HepG2 (cell line): ENCODE results near the gene CCM2L. TPM values are rescaled to one million over a fixed set of nuclear protein-coding genes. Genes with fewer than 3 reads are reported as not detected.

Source experiments
- EZH2 ChIP-seq: conservative IDR thresholded peaks from 2 replicates; pipeline ENCODE4 v1.6.1; 2012; ENCODE audit warnings: mild to moderate bottlenecking, low read depth, low read length, moderate library complexity
- FOXK1 ChIP-seq: sonication (generic); formaldehyde crosslinking; IDR thresholded peaks from 2 replicates; pipeline ENCODE4 v1.4.0; 2020; ENCODE audit warnings: low read depth, missing genetic modification reagents, borderline replicate concordance
- GPN1 ChIP-seq: sonication (generic); formaldehyde crosslinking; IDR thresholded peaks from 2 replicates; pipeline ENCODE4 v1.5.1; 2020; ENCODE audit warnings: missing genetic modification reagents, borderline replicate concordance
- HDAC1 ChIP-seq: sonication (generic); formaldehyde crosslinking; IDR thresholded peaks from 2 replicates; pipeline ENCODE4 v1.5.1; 2020; ENCODE audit warnings: mild to moderate bottlenecking, missing genetic modification reagents
- HMGA1 ChIP-seq: sonication (generic); formaldehyde crosslinking; conservative IDR thresholded peaks from 2 replicates; pipeline ENCODE4 v1.4.0; 2020; ENCODE audit warnings: missing genetic modification reagents
- HNF1B ChIP-seq: sonication (generic); formaldehyde crosslinking; IDR thresholded peaks from 2 replicates; pipeline ENCODE4 v1.5.1; 2020; ENCODE audit warnings: mild to moderate bottlenecking, moderate library complexity, missing genetic modification reagents
- HNRNPLL ChIP-seq: fragments of 200-400 bp; formaldehyde crosslinking; IDR thresholded peaks from 2 replicates; pipeline ENCODE4 v1.6.1; 2017; ENCODE audit warnings: mild to moderate bottlenecking, low read depth, low read length; ENCODE audit not compliant: poor library complexity, severe bottlenecking
- KLF16 ChIP-seq, 2 experiments: sonication (generic) in 1 of 2; formaldehyde crosslinking in 1 of 2; IDR thresholded peaks; 2 replicates each; pipeline versions ENCODE4 v1.6.1 to v1.8.0; 2016 to 2023; ENCODE audit warnings: missing genetic modification reagents in 2 of 2, missing compliant biosample characterization in 1 of 2
- KLF6 ChIP-seq: IDR thresholded peaks from 2 replicates; pipeline ENCODE4 v1.8.0; 2016; ENCODE audit warnings: missing biosample characterization, missing genetic modification reagents
- NFE2L1 ChIP-seq: sonication (generic); formaldehyde crosslinking; IDR thresholded peaks from 2 replicates; pipeline ENCODE4 v1.4.0; 2020; ENCODE audit warnings: missing genetic modification reagents, mild to moderate bottlenecking, borderline replicate concordance
- NFYB ChIP-seq: sonication (generic); formaldehyde crosslinking; IDR thresholded peaks from 2 replicates; pipeline ENCODE4 v1.4.0; 2020; ENCODE audit warnings: missing genetic modification reagents
- NR2F2 ChIP-seq: IDR thresholded peaks from 2 replicates; pipeline ENCODE4 v1.6.1; 2012; ENCODE audit warnings: low read depth, inconsistent platforms, borderline replicate concordance
- NRL ChIP-seq: sonication (generic); formaldehyde crosslinking; IDR thresholded peaks from 2 replicates; pipeline ENCODE4 v1.5.0; 2020; ENCODE audit warnings: missing genetic modification reagents, mild to moderate bottlenecking, moderate library complexity, borderline replicate concordance
- RCOR2 ChIP-seq: IDR thresholded peaks from 2 replicates; pipeline ENCODE4 v1.6.1; 2016; ENCODE audit warnings: missing biosample characterization, missing genetic modification reagents
- REPIN1 ChIP-seq: sonication (generic); formaldehyde crosslinking; IDR thresholded peaks from 2 replicates; pipeline ENCODE4 v1.8.0; 2022; ENCODE audit warnings: missing genetic modification reagents, low read depth, mild to moderate bottlenecking, borderline replicate concordance
- STAG1 ChIP-seq: sonication (generic); formaldehyde crosslinking; IDR thresholded peaks from 2 replicates; pipeline ENCODE4 v1.4.0; 2020; ENCODE audit warnings: missing genetic modification reagents
- TIGD3 ChIP-seq: sonication (generic); formaldehyde crosslinking; IDR thresholded peaks from 2 replicates; pipeline ENCODE4 v1.5.1; 2020; ENCODE audit warnings: mild to moderate bottlenecking, missing genetic modification reagents, borderline replicate concordance
- TSC22D2 ChIP-seq: sonication (generic); formaldehyde crosslinking; IDR thresholded peaks from 2 replicates; pipeline ENCODE4 v1.5.1; 2020; ENCODE audit warnings: missing genetic modification reagents, mild to moderate bottlenecking, borderline replicate concordance
- ZBTB4 ChIP-seq: sonication (generic); formaldehyde crosslinking; IDR thresholded peaks from 2 replicates; pipeline ENCODE4 v1.4.0; 2020; ENCODE audit warnings: missing genetic modification reagents, mild to moderate bottlenecking, borderline replicate concordance
- ZC3H13 ChIP-seq: sonication (generic); formaldehyde crosslinking; IDR thresholded peaks from 2 replicates; pipeline ENCODE4 v1.8.1; 2023; ENCODE audit warnings: mild to moderate bottlenecking, missing genetic modification reagents, moderate library complexity
- ZFP37 ChIP-seq: sonication (generic); formaldehyde crosslinking; IDR thresholded peaks from 2 replicates; pipeline ENCODE4 v1.4.0; 2020; ENCODE audit warnings: missing genetic modification reagents, borderline replicate concordance
- ZNF468 ChIP-seq: sonication (generic); formaldehyde crosslinking; IDR thresholded peaks from 2 replicates; pipeline ENCODE4 v1.8.0; 2022; ENCODE audit warnings: mild to moderate bottlenecking, moderate library complexity, missing genetic modification reagents
- ZNF557 ChIP-seq: sonication (generic); formaldehyde crosslinking; IDR thresholded peaks from 2 replicates; pipeline ENCODE4 v1.4.0; 2020; ENCODE audit warnings: missing genetic modification reagents
- ZNF576 ChIP-seq: sonication (generic); formaldehyde crosslinking; IDR thresholded peaks from 2 replicates; pipeline ENCODE4 v1.4.0; 2020; ENCODE audit warnings: mild to moderate bottlenecking, missing genetic modification reagents
- ZNF776 ChIP-seq: sonication (generic); formaldehyde crosslinking; IDR thresholded peaks from 2 replicates; pipeline ENCODE4 v1.4.0; 2020; ENCODE audit warnings: mild to moderate bottlenecking, missing genetic modification reagents
- ZSCAN12 ChIP-seq: sonication (generic); formaldehyde crosslinking; IDR thresholded peaks from 2 replicates; pipeline ENCODE4 v1.9.0; 2021; ENCODE audit warnings: mild to moderate bottlenecking, missing genetic modification reagents
- polyA plus RNA-seq, 8 experiments: library from polyadenylated mRNA; depleted of rRNA in 3 of 8; stranded (reverse) in 7 of 8; unstranded in 1 of 8; fragments of >200 nt; fragmentation: Illumina TruSeq in 4 of 8; extraction: Trizol in 4 of 8; gene quantifications; 2 replicates each; pipeline versions ENCODE4 v1.2.1 to v1.2.3, GENCODE V29; 2011 to 2016; ENCODE audit warnings: low read depth in 4 of 8, missing spikeins in 1 of 8, mixed read lengths in 1 of 8; ENCODE audit not compliant: insufficient read depth in 1 of 8
- total RNA-seq, 5 experiments: library from RNA; depleted of rRNA; stranded (reverse); fragments of >200 nt; fragmentation: Illumina TruSeq; extraction: Trizol; gene quantifications; 2 replicates each; pipeline ENCODE4 v1.2.3, GENCODE V29; 2016; ENCODE audit warnings: low read depth in 1 of 5

Gene CCM2L
- total and polyA plus RNA-seq, 2 of the 13 experiments (the other 11 are each of a cell fraction or from before 2014, with no cell fraction given), result 0.15 TPM; not detected in 1

GRCh38 chr20:32079655-32080109 lies 69.4 kb downstream of the CCM2L start (continued):
- TF ChIP-seq ZBTB4 (CRISPR knock-in tag) (no peak), GPN1 (CRISPR knock-in tag) (no peak), ZC3H13 (CRISPR knock-in tag) (no peak), ZNF576 (CRISPR knock-in tag) (no peak), RCOR2 (no peak), TSC22D2 (no peak), NR2F2 (no peak), NFE2L1 (CRISPR knock-in tag) (no peak), HDAC1 (CRISPR knock-in tag) (peak; percentile 50; the same call in 1 of the 2 replicates), NRL (no peak), TIGD3 (no peak), HMGA1 (CRISPR knock-in tag) (no peak), FOXK1 (CRISPR knock-in tag) (peak; percentile 39; the same call in 1 of the 2 replicates), HNF1B (CRISPR knock-in tag) (no peak), HNRNPLL (no peak), EZH2 (no peak), ZNF468 (CRISPR knock-in tag) (no peak), KLF6 (no peak), ZNF776 (CRISPR knock-in tag) (no peak), STAG1 (CRISPR knock-in tag) (peak; percentile 41), NFYB (CRISPR knock-in tag) (no peak), KLF16 (CRISPR knock-in tag; IDR thresholded peaks at IDR 0.05) (no peak), ZSCAN12 (no peak), REPIN1 (CRISPR knock-in tag) (no peak), ZFP37 (CRISPR knock-in tag) (no peak), ZNF557 (CRISPR knock-in tag) (no peak)
